Measurements from ENCODE around the gene ITPR3.

- no peak for TF ChIP-seq SUZ12 (IDR thresholded peaks at IDR 0.05; ENCODE audit: extremely low read depth, insufficient read depth, insufficient read length)
- no peak for TF ChIP-seq YY1 (IDR thresholded peaks at IDR 0.05; ENCODE audit: insufficient read depth, insufficient read length)
- TF ChIP-seq ZNF274 (IDR thresholded peaks at IDR 0.05; ENCODE audit: low read depth, low read length): no peak
Observed at GRCh38 chr6:33709605-33710295, 88.6 kb downstream of the ITPR3 start.

Measured in NT2/D1 (cell line).